ENCODE results near the gene MEGF11.

DNA sequence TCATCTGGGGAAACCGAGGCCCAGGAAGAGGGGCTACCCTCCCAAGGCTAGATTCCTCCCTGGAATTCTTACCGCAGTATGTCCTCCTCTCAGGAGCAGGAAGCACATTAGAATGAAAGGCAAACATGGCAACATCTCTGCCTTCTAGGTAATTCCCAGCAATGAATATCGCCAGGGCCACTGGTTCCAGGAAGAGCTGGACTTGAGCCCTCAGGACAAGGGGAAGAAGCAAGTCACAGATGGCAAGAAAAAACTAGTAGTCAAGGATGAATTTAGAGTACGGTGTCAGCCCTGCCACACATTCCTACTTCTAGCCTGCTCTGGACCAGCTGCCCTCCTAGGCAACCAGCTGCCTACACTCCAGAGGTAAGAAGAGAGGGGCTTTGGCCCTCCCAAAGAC lies 42.9 kb downstream of the MEGF11 start:
- TF ChIP-seq, protein P1, sequence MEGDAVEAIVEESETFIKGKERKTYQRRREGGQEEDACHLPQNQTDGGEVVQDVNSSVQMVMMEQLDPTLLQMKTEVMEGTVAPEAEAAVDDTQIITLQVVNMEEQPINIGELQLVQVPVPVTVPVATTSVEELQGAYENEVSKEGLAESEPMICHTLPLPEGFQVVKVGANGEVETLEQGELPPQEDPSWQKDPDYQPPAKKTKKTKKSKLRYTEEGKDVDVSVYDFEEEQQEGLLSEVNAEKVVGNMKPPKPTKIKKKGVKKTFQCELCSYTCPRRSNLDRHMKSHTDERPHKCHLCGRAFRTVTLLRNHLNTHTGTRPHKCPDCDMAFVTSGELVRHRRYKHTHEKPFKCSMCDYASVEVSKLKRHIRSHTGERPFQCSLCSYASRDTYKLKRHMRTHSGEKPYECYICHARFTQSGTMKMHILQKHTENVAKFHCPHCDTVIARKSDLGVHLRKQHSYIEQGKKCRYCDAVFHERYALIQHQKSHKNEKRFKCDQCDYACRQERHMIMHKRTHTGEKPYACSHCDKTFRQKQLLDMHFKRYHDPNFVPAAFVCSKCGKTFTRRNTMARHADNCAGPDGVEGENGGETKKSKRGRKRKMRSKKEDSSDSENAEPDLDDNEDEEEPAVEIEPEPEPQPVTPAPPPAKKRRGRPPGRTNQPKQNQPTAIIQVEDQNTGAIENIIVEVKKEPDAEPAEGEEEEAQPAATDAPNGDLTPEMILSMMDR (IDR thresholded peaks at IDR 0.05) = no peak
- TF ChIP-seq POLR2A (IDR thresholded peaks at IDR 0.05) = no peak
- no peak for TF ChIP-seq EP300 (IDR thresholded peaks at IDR 0.05)
